KMS-11 (cell line): Measurements from ENCODE around the gene TOMT.
A peak's percentile ranks its signal among the peaks of the same experiment; 100 is the strongest.

Experiments
- H2AFZ ChIP-seq: fragments of 200-600 bp; sonication (generic); 2 replicates; pipeline ENCODE4 v1.6.1; 2016; ENCODE audit warnings: antibody characterized with exemption, mixed run types, low read depth
- H3K27ac ChIP-seq: fragments of 200-600 bp; sonication (generic); 2 replicates; pipeline ENCODE4 v1.6.1; 2016; ENCODE audit warnings: mild to moderate bottlenecking, mixed run types
- H3K27me3 ChIP-seq: fragments of 200-600 bp; sonication (generic); 2 replicates; pipeline ENCODE4 v1.6.1; 2017; ENCODE audit warnings: mild to moderate bottlenecking, low read depth, mixed run types, moderate library complexity; ENCODE audit not compliant: insufficient read depth
- H3K36me3 ChIP-seq: fragments of 200-600 bp; sonication (generic); 2 replicates; pipeline ENCODE4 v1.6.1; 2017; ENCODE audit warnings: mild to moderate bottlenecking, mixed run types; ENCODE audit not compliant: insufficient read depth
- H3K4me1 ChIP-seq: fragments of 200-600 bp; sonication (generic); 2 replicates; pipeline ENCODE4 v1.6.1; 2016; ENCODE audit warnings: mild to moderate bottlenecking, low read depth, mixed run types; ENCODE audit not compliant: poor library complexity, severe bottlenecking
- H3K4me2 ChIP-seq: fragments of 200-600 bp; sonication (generic); 2 replicates; pipeline ENCODE4 v1.7.0; 2016; ENCODE audit warnings: mild to moderate bottlenecking, mixed run types
- H3K4me3 ChIP-seq: fragments of 200-600 bp; sonication (generic); IDR thresholded peaks from 2 replicates; pipeline ENCODE4 v1.6.1; 2017; ENCODE audit warnings: low read depth, low read length, mixed read lengths; ENCODE audit not compliant: insufficient read depth
- H3K79me2 ChIP-seq: fragments of 200-600 bp; sonication (generic); 2 replicates; pipeline ENCODE4 v1.6.1; 2016; ENCODE audit warnings: low read depth, mixed run types; ENCODE audit not compliant: insufficient read depth
- H3K9ac ChIP-seq: fragments of 200-600 bp; sonication (generic); 2 replicates; pipeline ENCODE4 v1.6.1; 2016; ENCODE audit warnings: mild to moderate bottlenecking, mixed run types
- H4K20me1 ChIP-seq: fragments of 200-600 bp; sonication (generic); 2 replicates; pipeline ENCODE4 v1.6.1; 2016; ENCODE audit warnings: mild to moderate bottlenecking, mixed run types; ENCODE audit not compliant: insufficient read depth
- CTCF ChIP-seq: fragments of 200-600 bp; sonication (generic); conservative IDR thresholded peaks from 2 replicates; pipeline ENCODE4 v1.6.1; 2017; ENCODE audit warnings: low read depth, mild to moderate bottlenecking, antibody characterized with exemption, low read length, moderate library complexity, mixed read lengths

The TOMT gene

DNA sequence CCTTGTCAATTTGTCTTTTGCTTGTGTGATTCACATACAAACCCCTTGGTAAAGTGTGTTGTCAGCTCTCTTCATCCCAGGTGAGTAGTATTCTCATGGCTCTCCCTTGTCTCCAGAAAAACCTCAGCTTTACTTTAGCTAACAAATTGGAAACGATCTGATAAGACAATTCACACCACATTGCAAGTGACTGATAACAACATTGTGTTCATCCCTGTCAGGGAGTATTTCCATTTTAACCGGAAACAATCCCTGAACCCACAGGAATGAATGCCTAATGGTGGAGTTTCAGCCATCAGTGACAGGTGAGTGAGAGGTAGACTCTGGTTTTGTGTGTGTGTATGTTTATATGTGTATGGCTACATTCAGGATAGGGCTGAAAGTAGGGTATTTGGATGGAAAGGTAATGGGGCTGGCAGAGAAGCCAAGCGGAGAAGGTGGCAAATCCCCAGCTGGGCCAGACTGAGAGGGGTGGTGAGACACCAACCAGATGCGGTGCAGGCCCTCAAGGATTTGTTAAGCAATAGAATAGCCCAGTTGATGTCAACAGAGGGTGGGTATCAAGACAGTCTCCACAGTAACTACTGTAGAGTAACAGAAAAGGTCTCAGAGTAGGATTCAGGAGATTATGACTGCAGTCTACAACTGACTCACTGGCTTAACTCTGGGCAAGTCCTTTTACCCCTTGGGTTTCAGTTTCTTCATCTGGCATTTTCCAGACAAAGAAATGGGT is 17.5 kb upstream of the TOMT start:
- Histone ChIP-seq H4K20me1 (no peaks in the 10 kb centered on the region), H3K4me3 (no peak overlapping the region), H3K27me3 (no peaks in the 10 kb centered on the region), H3K79me2 (no peaks in the 10 kb centered on the region; the same call in 1 of the 2 replicates), H3K9ac (no peak overlapping the region), H3K4me2 (no peak overlapping the region; the same call in 1 of the 2 replicates), H3K27ac (no peak overlapping the region), H3K4me1 (peaks cover 58% of the 10 kb centered on the region), H3K36me3 (no peaks in the 10 kb centered on the region), H2AFZ (no peak overlapping the region)
- no peak for TF ChIP-seq CTCF

- Histone ChIP-seq H3K9ac (no peak overlapping the region), H3K27me3 (no peaks in the 10 kb centered on the region), H3K36me3 (no peaks in the 10 kb centered on the region), H3K4me1 (peaks cover 44% of the 10 kb centered on the region), H3K27ac (no peak overlapping the region), H3K79me2 (no peaks in the 10 kb centered on the region; the same call in 1 of the 2 replicates), H4K20me1 (no peaks in the 10 kb centered on the region), H2AFZ (no peak overlapping the region), H3K4me2 (no peak overlapping the region), H3K4me3 (no peak overlapping the region)
- TF ChIP-seq CTCF: peak; percentile 88
These were observed 14.4 kb upstream of the TOMT start for GRCh38 chr11:72091292-72091691.

- Histone ChIP-seq H3K79me2 (peaks cover 28% of the 10 kb centered on the region; the same call in 1 of the 2 replicates), H3K27me3 (no peaks in the 10 kb centered on the region), H3K4me3 (no peak overlapping the region), H2AFZ (no peak overlapping the region), H3K36me3 (no peaks in the 10 kb centered on the region), H3K9ac (no peak overlapping the region), H4K20me1 (no peaks in the 10 kb centered on the region), H3K27ac (no peak overlapping the region), H3K4me1 (peaks cover 11% of the 10 kb centered on the region), H3K4me2 (no peak overlapping the region)
- TF ChIP-seq CTCF: no peak
These were observed 7.0 kb upstream of the TOMT start for GRCh38 chr11:72098741-72099140.

GRCh38 chr11:72100009-72100408 is 5.7 kb upstream of the TOMT start:
- no peak for TF ChIP-seq CTCF
- Histone ChIP-seq H3K27me3 (no peaks in the 10 kb centered on the region), H3K9ac (no peak overlapping the region), H3K36me3 (no peaks in the 10 kb centered on the region), H3K4me3 (no peak overlapping the region), H2AFZ (no peak overlapping the region), H3K4me2 (no peak overlapping the region), H3K79me2 (peaks cover 28% of the 10 kb centered on the region; the same call in 1 of the 2 replicates), H3K27ac (no peak overlapping the region), H4K20me1 (no peaks in the 10 kb centered on the region), H3K4me1 (peaks cover 11% of the 10 kb centered on the region)
